ENCODE measurements around the gene PCGF5. TPM values are rescaled to one million over a fixed set of nuclear protein-coding genes. Genes with fewer than 3 reads are reported as not detected.

The PCGF5 gene
- total and polyA plus RNA-seq, 10 of the 15 experiments (the other 5 are each of a cell fraction or from before 2014, with no cell fraction given) = 33.2 to 79.7 (median 50.7) TPM

- no peaks in the 10 kb centered on the region for H3K79me2 ChIP-seq (ENCODE audit: control insufficient read depth, insufficient read depth, low read length)
- in situ Hi-C loops (cut with MboI) (no loop called here), intact Hi-C loops (cut with micrococcal nuclease; ENCODE audit: unreplicated experiment) (no loop called here)
- no peaks in the 10 kb centered on the region for H3K9me3 ChIP-seq (replicated peaks; ENCODE audit: control insufficient read depth, insufficient read depth, low read length)
- no peaks in the 10 kb centered on the region for H3K36me3 ChIP-seq (ENCODE audit: control insufficient read depth in 2 of 2, insufficient read depth in 2 of 2, low read length in 1 of 2)
- ATAC-seq (no peak), FAIRE-seq (no peak), DNase-seq (ENCODE audit: low read depth, low spot score) (no peak)
- H3K27ac ChIP-seq (ENCODE audit: control insufficient read depth, insufficient read depth) = no peak overlapping the region
- H3K9ac ChIP-seq (ENCODE audit: control insufficient read depth, insufficient read depth, low read length) = no peak overlapping the region
- H3K4me1 ChIP-seq (ENCODE audit: control insufficient read depth, insufficient read depth, low read length) = no peaks in the 10 kb centered on the region
- no peak overlapping the region for H3K4me3 ChIP-seq
- CTCF ChIA-PET = interaction anchor here (0.9 to 2.6 kb wide), 2 partner anchors 13 to 401 kb away, joined by 3 to 12 read pairs; no protein-coding TSS in a partner anchor
- no TSS peak for BruUV-seq (replicated peaks)
- H2AFZ ChIP-seq (ENCODE audit: control insufficient read depth, low read depth, low read length) = no peak overlapping the region
- POLR2A ChIA-PET = no interaction called here
- WGBS (ENCODE audit: insufficient coverage, insufficient replicate concordance, low lambda C conversion rate, missing lambda C conversion rate) = 47% methylated on average over 2 of the region's 2 CpGs
- H3K27me3 ChIP-seq (replicated peaks in 1 of 2; ENCODE audit: control insufficient read depth in 2 of 2, insufficient read depth in 2 of 2, low read length in 1 of 2) = peaks cover 0 to 3% of the 10 kb centered on the region in 2 experiments; a peak in 2 of 4 replicates
- RAD21 ChIA-PET (ENCODE audit: unreplicated experiment) = no interaction called here
- no peaks in the 10 kb centered on the region for H4K20me1 ChIP-seq (ENCODE audit: control insufficient read depth, insufficient read depth)
- no peak overlapping the region for H3K4me2 ChIP-seq (ENCODE audit: control insufficient read depth, insufficient read depth)
- TF ChIP-seq SREBF1 (IDR thresholded peaks at IDR 0.05; ENCODE audit: low read length) (no peak), ASH2L (IDR thresholded peaks at IDR 0.05; ENCODE audit: borderline replicate concordance, low read depth) (no peak), SPI1 (IDR thresholded peaks at IDR 0.05; ENCODE audit: borderline replicate concordance, insufficient read depth, low read depth, low read length) (no peak), SMC3 (IDR thresholded peaks at IDR 0.05; ENCODE audit: borderline replicate concordance, low read length) (no peak), SMAD1 (IDR thresholded peaks at IDR 0.05; ENCODE audit: low read depth, partially characterized antibody) (no peak), ETV6 (conservative IDR thresholded peaks at IDR 0.05 in 1 of 2, IDR thresholded peaks at IDR 0.05 in 1 of 2; ENCODE audit: borderline replicate concordance in 1 of 2, low read depth in 1 of 2) (no peak), EP300 (IDR thresholded peaks at IDR 0.05; ENCODE audit: borderline replicate concordance in 1 of 2, control insufficient read depth in 1 of 2, low read depth in 2 of 2, low read length in 2 of 2) (no peak), JUNB (IDR thresholded peaks at IDR 0.05) (no peak), BCLAF1 (IDR thresholded peaks at IDR 0.05) (no peak), TCF7 (IDR thresholded peaks at IDR 0.05; ENCODE audit: borderline replicate concordance) (no peak)
- SMC1A ChIA-PET (ENCODE audit: uncharacterized antibody, unreplicated experiment) = interaction anchor here (1.2 kb wide), 1 partner anchor 401 kb away, joined by 3 read pairs; no protein-coding TSS in a partner anchor
Measured at GRCh38 chr10:91312382-91312733, 91.9 kb downstream of the PCGF5 start.

Data from GM12878 (cell line).